ENCODE results near the gene TMEM184B.

DNA sequence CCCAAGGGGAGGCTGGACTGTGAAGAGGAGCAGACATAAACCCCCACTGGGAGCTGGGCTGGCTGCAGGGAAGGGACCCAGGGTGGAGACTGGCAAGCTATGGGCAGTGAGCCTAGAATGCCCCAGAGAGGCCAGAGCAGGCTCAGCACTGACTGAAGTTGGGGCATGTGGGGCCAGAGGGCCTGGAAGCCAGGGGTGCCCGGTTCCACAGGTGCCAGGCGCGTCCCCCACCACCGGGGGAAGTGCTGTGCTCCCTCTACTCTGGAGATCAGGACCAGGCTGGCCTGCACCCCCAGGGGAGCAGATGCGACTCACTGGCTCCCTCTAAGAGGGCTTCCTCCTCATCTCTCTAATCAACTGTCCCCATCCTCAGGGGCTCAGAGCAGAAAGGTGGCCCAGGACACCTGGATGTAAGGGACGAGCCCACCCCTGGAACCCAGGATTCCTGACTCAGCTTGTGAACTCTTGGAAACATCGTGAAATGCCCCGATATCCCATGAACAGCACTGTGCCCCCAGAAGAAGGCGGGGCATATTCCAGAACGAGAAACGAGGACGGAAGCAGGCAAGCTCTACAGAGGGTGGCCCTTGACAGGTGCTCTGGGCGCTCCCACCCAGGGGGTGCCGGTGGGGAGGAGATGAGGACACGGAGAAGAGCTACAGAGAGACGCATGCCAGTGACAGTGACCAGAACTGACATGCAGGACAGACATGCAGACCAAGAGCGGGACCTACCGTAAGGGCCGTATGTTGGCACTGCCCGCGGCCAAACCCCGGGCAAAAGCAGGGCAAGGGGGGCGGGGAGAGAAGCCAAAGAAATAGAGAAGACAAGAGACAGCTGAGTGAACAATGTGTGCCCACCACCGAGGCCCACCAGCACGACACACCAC, 50.7 kb downstream of the TMEM184B start:
- TF ChIP-seq, protein P1, sequence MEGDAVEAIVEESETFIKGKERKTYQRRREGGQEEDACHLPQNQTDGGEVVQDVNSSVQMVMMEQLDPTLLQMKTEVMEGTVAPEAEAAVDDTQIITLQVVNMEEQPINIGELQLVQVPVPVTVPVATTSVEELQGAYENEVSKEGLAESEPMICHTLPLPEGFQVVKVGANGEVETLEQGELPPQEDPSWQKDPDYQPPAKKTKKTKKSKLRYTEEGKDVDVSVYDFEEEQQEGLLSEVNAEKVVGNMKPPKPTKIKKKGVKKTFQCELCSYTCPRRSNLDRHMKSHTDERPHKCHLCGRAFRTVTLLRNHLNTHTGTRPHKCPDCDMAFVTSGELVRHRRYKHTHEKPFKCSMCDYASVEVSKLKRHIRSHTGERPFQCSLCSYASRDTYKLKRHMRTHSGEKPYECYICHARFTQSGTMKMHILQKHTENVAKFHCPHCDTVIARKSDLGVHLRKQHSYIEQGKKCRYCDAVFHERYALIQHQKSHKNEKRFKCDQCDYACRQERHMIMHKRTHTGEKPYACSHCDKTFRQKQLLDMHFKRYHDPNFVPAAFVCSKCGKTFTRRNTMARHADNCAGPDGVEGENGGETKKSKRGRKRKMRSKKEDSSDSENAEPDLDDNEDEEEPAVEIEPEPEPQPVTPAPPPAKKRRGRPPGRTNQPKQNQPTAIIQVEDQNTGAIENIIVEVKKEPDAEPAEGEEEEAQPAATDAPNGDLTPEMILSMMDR (IDR thresholded peaks at IDR 0.05; ENCODE audit: low read depth, low read length, missing input control): no peak
- TF ChIP-seq, protein P2, sequence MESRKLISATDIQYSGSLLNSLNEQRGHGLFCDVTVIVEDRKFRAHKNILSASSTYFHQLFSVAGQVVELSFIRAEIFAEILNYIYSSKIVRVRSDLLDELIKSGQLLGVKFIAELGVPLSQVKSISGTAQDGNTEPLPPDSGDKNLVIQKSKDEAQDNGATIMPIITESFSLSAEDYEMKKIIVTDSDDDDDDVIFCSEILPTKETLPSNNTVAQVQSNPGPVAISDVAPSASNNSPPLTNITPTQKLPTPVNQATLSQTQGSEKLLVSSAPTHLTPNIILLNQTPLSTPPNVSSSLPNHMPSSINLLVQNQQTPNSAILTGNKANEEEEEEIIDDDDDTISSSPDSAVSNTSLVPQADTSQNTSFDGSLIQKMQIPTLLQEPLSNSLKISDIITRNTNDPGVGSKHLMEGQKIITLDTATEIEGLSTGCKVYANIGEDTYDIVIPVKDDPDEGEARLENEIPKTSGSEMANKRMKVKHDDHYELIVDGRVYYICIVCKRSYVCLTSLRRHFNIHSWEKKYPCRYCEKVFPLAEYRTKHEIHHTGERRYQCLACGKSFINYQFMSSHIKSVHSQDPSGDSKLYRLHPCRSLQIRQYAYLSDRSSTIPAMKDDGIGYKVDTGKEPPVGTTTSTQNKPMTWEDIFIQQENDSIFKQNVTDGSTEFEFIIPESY (IDR thresholded peaks at IDR 0.05): no peak
- TF ChIP-seq, protein P3, sequence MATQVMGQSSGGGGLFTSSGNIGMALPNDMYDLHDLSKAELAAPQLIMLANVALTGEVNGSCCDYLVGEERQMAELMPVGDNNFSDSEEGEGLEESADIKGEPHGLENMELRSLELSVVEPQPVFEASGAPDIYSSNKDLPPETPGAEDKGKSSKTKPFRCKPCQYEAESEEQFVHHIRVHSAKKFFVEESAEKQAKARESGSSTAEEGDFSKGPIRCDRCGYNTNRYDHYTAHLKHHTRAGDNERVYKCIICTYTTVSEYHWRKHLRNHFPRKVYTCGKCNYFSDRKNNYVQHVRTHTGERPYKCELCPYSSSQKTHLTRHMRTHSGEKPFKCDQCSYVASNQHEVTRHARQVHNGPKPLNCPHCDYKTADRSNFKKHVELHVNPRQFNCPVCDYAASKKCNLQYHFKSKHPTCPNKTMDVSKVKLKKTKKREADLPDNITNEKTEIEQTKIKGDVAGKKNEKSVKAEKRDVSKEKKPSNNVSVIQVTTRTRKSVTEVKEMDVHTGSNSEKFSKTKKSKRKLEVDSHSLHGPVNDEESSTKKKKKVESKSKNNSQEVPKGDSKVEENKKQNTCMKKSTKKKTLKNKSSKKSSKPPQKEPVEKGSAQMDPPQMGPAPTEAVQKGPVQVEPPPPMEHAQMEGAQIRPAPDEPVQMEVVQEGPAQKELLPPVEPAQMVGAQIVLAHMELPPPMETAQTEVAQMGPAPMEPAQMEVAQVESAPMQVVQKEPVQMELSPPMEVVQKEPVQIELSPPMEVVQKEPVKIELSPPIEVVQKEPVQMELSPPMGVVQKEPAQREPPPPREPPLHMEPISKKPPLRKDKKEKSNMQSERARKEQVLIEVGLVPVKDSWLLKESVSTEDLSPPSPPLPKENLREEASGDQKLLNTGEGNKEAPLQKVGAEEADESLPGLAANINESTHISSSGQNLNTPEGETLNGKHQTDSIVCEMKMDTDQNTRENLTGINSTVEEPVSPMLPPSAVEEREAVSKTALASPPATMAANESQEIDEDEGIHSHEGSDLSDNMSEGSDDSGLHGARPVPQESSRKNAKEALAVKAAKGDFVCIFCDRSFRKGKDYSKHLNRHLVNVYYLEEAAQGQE (IDR thresholded peaks at IDR 0.05): no peak
- TF ChIP-seq TAF1 (conservative IDR thresholded peaks at IDR 0.05): no peak

All from liver (tissue), 3 donors.